Naive B cell (primary cell): ENCODE data around the gene CREG2. TPM values are rescaled to one million over a fixed set of nuclear protein-coding genes. Genes with fewer than 3 reads are reported as not detected.

Source experiments
- ATAC-seq, 2 donors: fragments of 150-1000 bp; cut with Tn5 transposase; 2 replicates each; pipeline ENCODE4 v1.10.0; 2021; ENCODE audit warnings: low read depth in 2 of 2, mild to moderate bottlenecking in 2 of 2, moderate library complexity in 2 of 2
- DNase-seq: peaks from one replicate; pipeline ENCODE4 v3.0.0; 2022
- H3K27ac Mint-ChIP-seq, 6 donors: one replicate each; pipeline ENCODE4 v1.8.0; 2020 to 2022; ENCODE audit warnings: mild to moderate bottlenecking in 6 of 6, mixed read lengths in 6 of 6, moderate library complexity in 5 of 6, inconsistent platforms in 2 of 6
- H3K27me3 Mint-ChIP-seq, 3 donors: one replicate each; pipeline ENCODE4 v1.8.0; 2021 to 2022; ENCODE audit warnings: mixed read lengths in 3 of 3, mild to moderate bottlenecking in 1 of 3
- H3K36me3 Mint-ChIP-seq, 2 donors: one replicate each; pipeline ENCODE4 v1.8.0; 2020 to 2022; ENCODE audit warnings: mixed read lengths in 2 of 2, inconsistent platforms in 1 of 2, mild to moderate bottlenecking in 1 of 2
- H3K4me1 Mint-ChIP-seq, 3 donors: one replicate each; pipeline ENCODE4 v1.8.0; 2020 to 2022; ENCODE audit warnings: mixed read lengths in 3 of 3, inconsistent platforms in 1 of 3, mild to moderate bottlenecking in 1 of 3, moderate library complexity in 1 of 3
- H3K4me3 Mint-ChIP-seq, 8 donors: one replicate each; pipeline ENCODE4 v1.8.0; 2020 to 2022; ENCODE audit warnings: mild to moderate bottlenecking in 8 of 8, mixed read lengths in 8 of 8, moderate library complexity in 8 of 8, inconsistent platforms in 2 of 8
- H3K9me3 Mint-ChIP-seq, 7 donors: one replicate each; pipeline ENCODE4 v1.8.0; 2020 to 2022; ENCODE audit warnings: mixed read lengths in 7 of 7, mild to moderate bottlenecking in 5 of 7, inconsistent platforms in 2 of 7, moderate library complexity in 1 of 7
- polyA plus RNA-seq, 6 donors: library from polyadenylated mRNA; unstranded; fragments of 300-500 nt; fragmentation: Illumina TruSeq; gene quantifications; one replicate each; pipeline ENCODE4 v1.2.3, GENCODE V29; 2021; ENCODE audit warnings: low read depth in 6 of 6

CREG2 gene
- polyA plus RNA-seq, 6 donors from 2014 or later, result not detected

GRCh38 chr2:101302016-101302415 lies 85.3 kb downstream of the CREG2 start:
- DNase-seq (no peak), ATAC-seq (no peak)
- Mint-ChIP-seq H3K27ac (no peak overlapping the region), H3K9me3 (no peaks in the 10 kb centered on the region), H3K27me3 (no peaks in the 10 kb centered on the region), H3K4me3 (no peak overlapping the region), H3K36me3 (peaks cover 0 to 4% of the 10 kb centered on the region in 2 donors), H3K4me1 (peaks cover 20 to 71% (median 63%) of the 10 kb centered on the region in 3 donors)

- Mint-ChIP-seq H3K36me3 (peaks cover 0 to 4% of the 10 kb centered on the region in 2 donors), H3K27ac (no peak overlapping the region), H3K4me1 (peaks cover 18 to 68% (median 57%) of the 10 kb centered on the region in 3 donors), H3K27me3 (no peaks in the 10 kb centered on the region), H3K9me3 (no peaks in the 10 kb centered on the region), H3K4me3 (no peak overlapping the region)
- DNase-seq (no peak), ATAC-seq (no peak)
These were observed 86.5 kb downstream of the CREG2 start for GRCh38 chr2:101300836-101301235.

- no peak overlapping the region for H3K4me3 Mint-ChIP-seq
- DNase-seq (no peak), ATAC-seq (no peak)
- H3K4me1 Mint-ChIP-seq, result peaks cover 18 to 63% (median 50%) of the 10 kb centered on the region in 3 donors
- peaks cover 0 to 4% of the 10 kb centered on the region in 2 donors for H3K36me3 Mint-ChIP-seq
- no peaks in the 10 kb centered on the region for H3K27me3 Mint-ChIP-seq
- H3K9me3 Mint-ChIP-seq, result no peaks in the 10 kb centered on the region
- peak overlapping the region in 1 of 6 donors; percentile 81 for H3K27ac Mint-ChIP-seq
These were observed 87.1 kb downstream of the CREG2 start for GRCh38 chr2:101300164-101300563.

GRCh38 chr2:101299604-101300003 lies 87.7 kb downstream of the CREG2 start:
- DNase-seq (no peak), ATAC-seq (no peak)
- H3K27me3 Mint-ChIP-seq, result no peaks in the 10 kb centered on the region
- no peaks in the 10 kb centered on the region for H3K9me3 Mint-ChIP-seq
- H3K4me1 Mint-ChIP-seq, result peaks cover 18 to 62% (median 45%) of the 10 kb centered on the region in 3 donors
- H3K4me3 Mint-ChIP-seq, result no peak overlapping the region
- peak overlapping the region in 2 of 6 donors; percentile 19 to 81 for H3K27ac Mint-ChIP-seq
- peaks cover 0 to 4% of the 10 kb centered on the region in 2 donors for H3K36me3 Mint-ChIP-seq

- Mint-ChIP-seq H3K4me1 (peaks cover 18 to 51% (median 36%) of the 10 kb centered on the region in 3 donors), H3K36me3 (peaks cover 0 to 9% of the 10 kb centered on the region in 2 donors), H3K27me3 (no peaks in the 10 kb centered on the region)
These were observed 89.9 kb downstream of the CREG2 start for GRCh38 chr2:101297383-101297782.

GRCh38 chr2:101296371-101296770 lies 90.9 kb downstream of the CREG2 start:
- Mint-ChIP-seq H3K27ac (peak overlapping the region in 1 of 6 donors; percentile 16), H3K4me3 (no peak overlapping the region)

More at GRCh38 chr2:101297383-101297782, 89.9 kb downstream of the CREG2 start:
- no peak for DNase-seq
- H3K27ac Mint-ChIP-seq, result peak overlapping the region in 1 of 6 donors; percentile 53
- ATAC-seq, result no peak
- no peak overlapping the region for H3K4me3 Mint-ChIP-seq
- no peaks in the 10 kb centered on the region for H3K9me3 Mint-ChIP-seq

GRCh38 chr2:101295895-101296294 lies 91.4 kb downstream of the CREG2 start:
- H3K9me3 Mint-ChIP-seq, result no peaks in the 10 kb centered on the region
- no peak for ATAC-seq
- peaks cover 0 to 9% of the 10 kb centered on the region in 2 donors for H3K36me3 Mint-ChIP-seq
- no peak overlapping the region for H3K4me3 Mint-ChIP-seq
- no peak for DNase-seq
- no peak overlapping the region for H3K27ac Mint-ChIP-seq
- H3K27me3 Mint-ChIP-seq, result no peaks in the 10 kb centered on the region
- peaks cover 18 to 42% (median 28%) of the 10 kb centered on the region in 3 donors for H3K4me1 Mint-ChIP-seq

More at GRCh38 chr2:101296371-101296770, 90.9 kb downstream of the CREG2 start:
- ATAC-seq, result no peak
- no peak for DNase-seq
- Mint-ChIP-seq H3K9me3 (no peaks in the 10 kb centered on the region), H3K4me1 (peaks cover 18 to 44% (median 33%) of the 10 kb centered on the region in 3 donors), H3K27me3 (no peaks in the 10 kb centered on the region), H3K36me3 (peaks cover 0 to 9% of the 10 kb centered on the region in 2 donors)

Other genes with a start within 250 kb of the CREG2 start
- gene TBC1D8, start 236.1 kb downstream of the CREG2 start, polyA plus RNA-seq, result under 1 TPM in 5 of 6 donors, not detected in 1; 0.19 to 0.72 (median 0.23) TPM
- gene CNOT11, start 134.6 kb downstream of the CREG2 start, polyA plus RNA-seq, result 10 to 100 TPM; 41.2 to 51.9 (median 45.8) TPM
- gene RNF149, start 78.8 kb downstream of the CREG2 start, polyA plus RNA-seq, result 10 to 100 TPM; 13.2 to 27.1 (median 18.3) TPM
- gene RFX8, start 87.6 kb upstream of the CREG2 start, polyA plus RNA-seq, result not detected